NCI-H446 (cell line): ENCODE measurements around the gene EEF1AKMT4.

Experiments
- DNase-seq, 2 experiments: peaks; one replicate each; lab custom pipeline; 2025; lab: John Stamatoyannopoulos, UW

EEF1AKMT4 gene

DNA sequence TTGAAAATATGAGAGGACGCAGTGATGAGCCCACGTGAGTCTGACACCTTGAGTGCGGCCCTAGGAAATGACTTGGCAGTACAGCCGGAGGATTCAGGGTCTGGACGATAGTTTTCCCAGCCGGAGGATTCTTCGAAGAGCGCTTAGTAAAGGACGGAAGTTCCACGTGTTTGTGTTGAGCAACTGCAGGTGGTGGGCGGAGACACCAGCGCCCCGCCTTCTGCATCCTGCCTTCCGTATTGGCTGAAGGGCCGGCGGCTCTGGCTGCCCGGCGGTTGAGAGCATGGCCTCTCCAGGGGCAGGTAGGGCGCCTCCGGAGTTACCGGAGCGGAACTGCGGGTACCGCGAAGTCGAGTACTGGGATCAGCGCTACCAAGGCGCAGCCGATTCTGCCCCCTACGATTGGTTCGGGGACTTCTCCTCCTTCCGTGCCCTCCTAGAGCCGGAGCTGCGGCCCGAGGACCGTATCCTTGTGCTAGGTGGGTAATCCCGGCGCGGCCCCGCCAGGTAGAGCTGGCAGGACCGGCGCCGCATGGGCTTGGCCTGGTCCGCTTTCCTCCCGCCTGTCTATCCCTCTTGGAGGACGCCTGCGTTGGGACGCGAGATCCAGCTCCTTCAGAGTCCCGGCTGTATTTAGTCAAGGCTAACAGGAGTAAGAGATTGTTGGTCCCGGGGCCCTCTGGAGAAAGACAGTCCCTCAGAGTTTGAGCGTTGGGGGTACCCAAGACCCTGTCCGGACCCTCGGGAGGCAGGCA lies at the start of gene EEF1AKMT4:
TSS of gene EEF1AKMT4 (plus strand) at position 261 of the 755 bp plus-strand sequence. CDS start at position 284, 23 bp downstream.
- peak; percentile 97 to 98 for DNase-seq

DNA sequence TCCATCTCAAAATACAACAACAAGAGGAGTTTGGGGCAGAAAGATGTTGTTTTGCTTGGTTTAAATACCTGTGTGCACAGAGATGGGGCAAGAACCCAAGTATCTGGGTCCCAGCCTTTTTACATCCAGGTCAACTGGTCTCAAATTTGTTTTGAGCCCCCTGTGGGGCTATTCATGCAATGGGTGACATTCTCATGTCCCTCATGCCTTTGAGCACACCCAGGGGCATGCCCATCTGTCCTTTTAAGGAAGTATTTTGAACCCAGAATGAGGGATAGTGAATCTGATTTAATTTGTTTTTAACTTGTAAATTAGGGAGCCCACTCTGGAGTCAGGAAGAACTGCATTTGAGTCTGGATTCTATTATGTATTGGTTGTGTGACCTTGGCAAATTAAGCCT lies 48.6 kb upstream of the EEF1AKMT4 start:
- DNase-seq = no peak

DNA sequence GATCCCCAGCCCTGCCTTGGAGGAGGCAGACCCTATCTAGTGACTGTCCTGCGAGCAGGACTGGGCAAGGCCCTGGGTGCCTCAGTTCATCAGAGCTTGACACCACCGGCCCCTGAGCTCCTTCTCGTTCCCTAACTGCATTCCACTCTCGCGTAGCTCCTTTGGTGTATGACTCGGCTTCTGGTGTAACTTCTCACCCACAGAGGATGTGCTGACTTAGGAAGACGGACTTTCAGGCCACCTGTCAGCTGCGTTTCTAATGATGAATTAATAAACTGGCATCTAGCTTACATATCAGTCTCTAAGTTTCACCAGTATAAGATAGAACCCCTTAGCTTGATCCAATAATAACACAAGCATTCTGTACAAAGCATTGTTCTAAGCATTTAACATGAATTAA lies 45.9 kb upstream of the EEF1AKMT4 start:
- no peak for DNase-seq

DNA sequence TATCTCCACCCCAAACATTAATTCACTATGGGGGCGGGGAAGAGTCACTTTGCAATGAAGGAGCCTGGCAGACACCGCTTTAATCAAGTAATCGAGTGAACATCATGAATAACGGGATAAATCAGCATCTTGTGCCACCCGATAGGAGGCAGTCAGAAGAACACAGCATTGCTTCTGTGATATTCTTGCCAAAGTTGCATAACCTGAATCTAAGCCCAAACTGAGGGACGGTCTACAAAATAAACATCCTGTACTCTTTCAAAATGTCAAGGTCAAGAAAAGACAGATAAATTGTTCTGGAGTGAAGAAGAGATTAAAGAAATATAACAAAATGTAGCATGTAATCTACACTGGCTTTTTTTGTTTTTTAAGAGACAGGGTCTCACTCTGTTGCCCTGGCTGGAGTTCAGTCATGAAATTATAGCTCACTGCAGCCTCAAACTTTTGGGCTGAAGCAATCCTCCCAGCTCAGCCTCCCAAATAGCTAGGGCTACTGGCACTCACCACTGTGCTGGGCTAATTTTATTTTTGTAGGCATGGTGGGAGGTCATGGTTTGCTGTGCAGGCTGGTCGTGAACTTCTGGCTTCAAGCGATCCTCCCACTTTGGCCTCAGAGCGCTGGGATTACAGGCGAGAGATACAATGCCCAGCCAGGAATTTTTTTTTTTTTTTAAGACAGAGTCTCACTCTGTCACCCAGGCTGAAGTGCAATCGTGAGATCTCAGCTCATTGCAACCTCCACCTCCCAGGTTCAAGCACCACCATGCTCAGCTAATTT lies 40.1 kb upstream of the EEF1AKMT4 start:
- no peak for DNase-seq

DNA sequence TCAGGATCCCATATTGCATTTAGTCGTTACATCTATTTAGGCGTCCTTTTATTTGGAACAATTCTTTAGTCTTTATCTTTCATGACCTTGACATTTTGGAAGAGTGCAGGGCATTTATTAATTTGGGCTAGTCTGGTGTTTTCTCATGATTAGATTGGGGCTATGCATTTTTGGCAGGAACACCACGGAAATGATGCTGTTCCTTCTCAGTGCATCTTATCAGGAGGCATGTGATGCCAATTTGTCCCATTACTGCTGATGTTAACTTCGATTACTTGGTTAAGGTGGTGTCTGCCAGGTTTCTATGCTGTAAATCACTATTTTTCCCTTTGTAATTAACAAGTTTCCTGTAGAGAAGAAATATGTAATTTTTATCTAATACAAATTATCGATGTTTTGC lies 38.2 kb upstream of the EEF1AKMT4 start:
- no peak for DNase-seq

DNA sequence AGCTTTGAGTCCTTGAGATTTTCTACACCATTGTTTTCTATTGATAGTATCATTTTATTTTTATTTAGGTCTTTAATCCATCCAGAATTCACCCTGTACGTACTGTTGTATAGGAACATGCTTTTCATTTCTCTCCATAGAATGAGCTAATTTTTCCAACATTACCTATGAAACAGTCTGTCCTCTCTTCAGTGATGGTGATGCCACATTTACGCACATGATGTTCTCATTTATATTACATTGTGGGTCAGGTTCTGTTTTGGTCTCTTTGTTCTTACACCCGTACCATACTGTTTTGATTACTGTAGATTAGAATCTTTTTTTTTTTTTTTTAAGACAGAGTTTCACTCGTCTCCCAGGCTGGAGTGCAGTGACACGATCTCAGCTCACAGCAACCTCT lies 37.8 kb upstream of the EEF1AKMT4 start:
- DNase-seq = no peak

DNA sequence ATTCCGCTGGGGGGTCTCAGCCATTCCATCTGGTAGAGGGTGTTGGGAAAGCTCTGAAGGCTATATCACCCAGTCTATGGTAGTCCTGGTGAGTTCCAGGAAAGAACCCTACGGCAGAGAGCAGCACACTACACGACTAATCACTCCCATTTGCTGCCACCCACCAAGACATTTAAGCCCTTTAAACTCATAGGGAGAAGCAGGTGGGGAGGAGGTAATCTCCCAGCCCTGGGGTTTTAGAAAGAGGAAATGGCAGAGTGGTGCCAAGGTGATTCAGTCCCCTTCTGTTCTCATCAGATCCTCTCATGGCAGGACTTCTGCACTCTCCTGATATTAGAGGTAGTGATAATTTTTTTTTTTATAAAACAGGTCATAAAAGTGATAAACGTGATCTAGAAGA lies 30.7 kb upstream of the EEF1AKMT4 start:
- DNase-seq = no peak

DNA sequence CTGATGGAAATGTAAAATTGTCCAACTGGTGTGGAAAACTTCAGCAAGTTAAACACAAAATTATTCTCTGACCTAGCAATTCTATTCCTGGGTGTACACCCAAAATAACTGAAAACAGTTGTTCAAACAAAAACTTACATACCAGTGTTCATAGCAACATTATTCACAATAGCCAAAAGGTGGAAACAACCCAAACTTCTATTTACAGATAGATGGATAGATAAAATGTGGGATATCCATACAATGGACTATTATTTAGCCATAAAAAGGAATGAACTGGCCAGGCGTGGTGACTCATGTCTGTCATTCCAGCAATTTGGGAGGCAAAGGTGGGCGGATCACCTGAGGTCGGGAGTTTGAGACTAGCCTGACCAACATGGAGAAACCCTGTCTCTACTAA lies 27.0 kb upstream of the EEF1AKMT4 start:
- no peak for DNase-seq

DNA sequence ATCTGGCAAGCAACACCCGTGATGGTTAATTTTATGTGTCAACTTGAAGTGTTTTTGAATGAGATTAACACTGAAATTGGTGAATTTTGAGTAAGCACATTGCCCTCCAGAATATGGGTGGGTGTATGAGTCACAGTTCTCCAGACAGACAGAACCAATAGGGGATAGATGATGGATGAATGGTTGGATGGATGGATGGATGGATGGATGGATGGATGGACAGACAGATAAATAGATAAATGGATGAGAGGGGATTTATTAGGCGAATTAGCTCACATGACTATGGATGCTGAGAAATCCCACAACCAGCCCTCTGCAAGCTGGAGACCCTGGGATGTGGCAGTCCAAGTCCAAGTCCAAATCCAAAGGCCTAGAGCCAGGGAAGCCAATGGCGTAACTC lies 25.5 kb upstream of the EEF1AKMT4 start:
- DNase-seq = no peak

DNA sequence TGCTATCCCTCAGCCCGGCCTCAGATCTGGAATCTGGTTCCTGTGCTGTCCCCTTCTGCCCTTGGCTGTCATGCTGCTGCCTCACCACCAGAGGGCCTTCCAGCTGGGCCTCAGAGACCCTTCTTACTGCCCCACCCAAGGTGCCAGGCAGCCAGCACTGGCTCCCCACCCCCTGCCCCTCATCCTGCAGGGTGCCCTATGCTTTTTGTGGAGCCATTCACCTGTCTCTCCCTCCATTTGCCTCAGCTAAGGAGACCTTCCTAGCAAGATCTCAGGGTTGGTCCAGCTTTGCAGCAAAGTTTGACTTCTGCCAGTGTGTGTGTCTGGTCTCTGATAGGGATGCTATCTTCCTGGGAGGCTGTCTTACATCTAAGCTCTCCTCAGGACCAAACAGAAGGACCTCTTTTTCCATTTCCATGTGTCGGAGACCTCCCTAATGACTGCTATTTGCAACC lies 22.0 kb upstream of the EEF1AKMT4 start:
- peak in 1 of 2 experiments; percentile 41 for DNase-seq

DNA sequence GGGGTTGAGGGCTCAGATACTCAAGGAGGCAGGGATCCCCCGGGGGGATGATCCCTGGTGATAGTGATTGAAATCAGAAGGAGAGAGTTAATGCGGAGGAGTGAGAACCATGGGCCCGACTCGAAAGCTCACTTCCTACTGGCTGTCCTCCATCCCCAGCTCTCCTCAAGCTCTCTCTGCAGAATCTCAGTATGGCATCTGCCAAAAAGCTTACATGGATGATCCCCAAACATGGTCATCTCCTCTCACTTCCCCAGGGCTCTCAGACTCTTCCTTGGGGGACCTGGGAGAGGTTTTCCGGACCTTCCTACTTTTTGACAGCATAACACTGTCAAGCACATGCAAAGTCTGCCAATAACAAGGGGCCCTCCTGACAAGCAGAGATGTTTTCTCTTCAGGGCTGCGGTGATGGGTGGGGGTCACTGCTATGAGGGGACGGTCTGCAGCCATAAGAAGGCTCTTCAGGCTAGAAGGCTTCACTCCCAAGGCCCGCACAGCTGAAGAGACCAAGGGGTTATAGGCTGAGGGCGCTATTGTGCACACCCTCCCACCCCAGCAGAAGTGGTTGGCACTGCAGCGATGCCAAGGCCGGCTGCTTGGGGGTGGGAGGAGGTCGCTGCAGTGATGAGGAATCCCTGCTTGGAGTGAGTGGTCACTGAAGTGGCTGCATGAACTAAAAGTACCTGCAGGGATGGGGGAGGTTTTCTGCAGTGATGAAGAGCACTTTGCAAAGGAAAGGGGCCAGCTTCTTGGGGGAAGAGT lies 20.9 kb upstream of the EEF1AKMT4 start:
- DNase-seq = no peak

DNA sequence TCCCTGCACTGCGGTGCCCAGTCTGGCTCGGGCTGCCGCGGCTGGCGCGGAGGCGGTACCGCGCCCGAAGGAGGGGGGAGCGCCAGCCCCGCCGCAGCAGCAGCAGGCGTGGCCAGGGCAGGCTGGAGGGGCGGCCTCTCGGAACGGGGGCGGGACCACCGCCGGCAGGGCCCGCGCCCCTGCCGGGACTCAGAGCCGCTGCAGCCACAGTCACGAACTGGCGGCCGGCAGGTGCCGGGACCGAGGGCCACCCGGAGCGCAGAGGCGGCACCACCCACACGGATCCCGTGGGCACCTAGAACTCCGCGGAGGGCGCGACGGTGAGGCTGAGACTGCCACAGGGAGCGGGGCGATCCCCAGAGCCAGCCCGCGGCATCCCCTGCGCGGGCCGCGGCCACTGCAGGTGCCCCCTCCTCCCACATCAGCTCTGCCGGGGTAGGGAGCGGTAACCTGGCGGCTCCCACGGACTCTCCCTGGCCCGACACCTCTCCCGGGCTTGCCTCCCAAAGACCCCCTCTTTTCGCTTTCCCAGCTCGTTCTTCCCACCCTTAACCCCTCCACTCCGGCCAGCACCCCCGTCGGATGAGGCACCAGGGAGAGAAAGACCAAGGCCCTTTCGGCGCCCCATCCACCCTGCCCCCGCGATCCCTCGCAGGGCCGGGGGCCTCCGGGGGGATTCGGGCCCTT lies 19.9 kb upstream of the EEF1AKMT4 start, which contains the start of gene VWA5B2:
TSS of gene VWA5B2 (plus strand) at position 192 of the 687 bp plus-strand sequence. CDS start 944 bp downstream, outside the sequence.
- peak; percentile 50 to 81 for DNase-seq

DNA sequence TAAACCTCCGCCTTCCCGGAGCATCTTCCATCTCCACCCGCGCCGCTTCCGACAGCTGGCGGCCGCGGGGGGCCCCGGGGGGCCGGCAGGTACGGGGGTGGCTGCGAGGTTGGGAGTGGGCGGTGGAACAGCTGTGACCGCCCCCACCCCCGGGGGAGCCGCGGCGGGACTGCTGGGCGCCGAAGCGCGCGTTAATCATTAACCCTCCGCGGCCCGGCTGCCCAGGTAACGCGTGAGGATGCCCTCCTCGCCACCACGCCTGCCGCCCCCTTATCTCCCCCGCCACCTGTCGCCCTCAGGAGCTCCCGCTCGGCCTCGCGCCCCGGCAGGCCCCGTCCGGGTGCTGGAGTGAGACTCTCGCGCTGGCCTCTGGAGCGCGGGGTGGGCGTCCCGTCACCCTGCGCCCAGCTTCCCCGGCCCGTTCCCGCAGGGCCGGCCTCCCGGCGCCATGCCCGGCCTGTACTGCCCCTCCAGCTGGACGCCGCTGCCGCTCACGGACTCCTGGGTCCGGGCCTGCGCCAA lies 19.3 kb upstream of the EEF1AKMT4 start:
- DNase-seq = no peak

DNA sequence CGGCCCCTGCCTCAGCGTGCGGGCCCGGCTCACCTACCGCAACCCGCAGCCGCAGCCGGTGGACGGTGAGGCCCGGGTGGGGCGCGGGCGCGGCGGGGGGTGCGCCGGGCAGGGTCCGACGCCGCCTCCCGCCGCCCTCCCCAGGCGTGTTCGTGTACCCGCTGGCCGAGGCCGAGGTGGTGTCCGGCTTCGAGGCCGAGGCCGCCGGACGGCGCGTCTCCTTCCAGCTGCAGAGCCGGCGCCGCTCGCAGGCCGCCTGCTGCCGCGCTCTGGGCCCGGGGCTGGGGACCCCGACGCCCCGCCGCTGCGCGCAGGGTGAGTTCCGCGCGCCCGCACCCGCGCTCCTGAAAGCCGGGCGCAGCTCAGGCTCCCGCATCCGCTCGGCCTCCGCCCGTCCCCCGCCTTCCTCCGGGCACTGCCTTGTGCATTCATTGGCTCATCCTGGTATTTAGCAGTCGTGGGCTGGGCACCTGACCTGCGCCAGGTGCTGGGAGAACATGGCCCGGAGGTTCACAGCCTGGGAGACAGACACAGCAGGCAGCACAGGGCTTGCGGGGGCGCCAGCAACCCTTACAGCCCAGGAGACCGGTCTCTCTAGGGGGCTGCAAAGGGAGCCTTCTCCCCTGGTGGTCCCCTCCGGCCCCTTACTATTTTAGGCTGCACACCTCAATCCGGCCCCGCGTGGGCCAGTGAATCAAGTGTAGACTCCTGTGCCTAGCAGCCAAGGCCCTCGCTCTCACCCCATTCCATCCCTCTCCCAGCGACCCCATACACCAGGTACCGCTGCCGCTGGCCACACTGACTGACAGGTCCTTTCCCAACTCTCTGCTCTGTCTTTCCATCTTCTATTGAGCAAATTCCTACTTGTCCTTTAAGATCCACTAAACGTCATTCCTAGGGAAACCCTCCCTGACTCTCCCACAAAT lies 18.6 kb upstream of the EEF1AKMT4 start:
- no peak for DNase-seq

DNA sequence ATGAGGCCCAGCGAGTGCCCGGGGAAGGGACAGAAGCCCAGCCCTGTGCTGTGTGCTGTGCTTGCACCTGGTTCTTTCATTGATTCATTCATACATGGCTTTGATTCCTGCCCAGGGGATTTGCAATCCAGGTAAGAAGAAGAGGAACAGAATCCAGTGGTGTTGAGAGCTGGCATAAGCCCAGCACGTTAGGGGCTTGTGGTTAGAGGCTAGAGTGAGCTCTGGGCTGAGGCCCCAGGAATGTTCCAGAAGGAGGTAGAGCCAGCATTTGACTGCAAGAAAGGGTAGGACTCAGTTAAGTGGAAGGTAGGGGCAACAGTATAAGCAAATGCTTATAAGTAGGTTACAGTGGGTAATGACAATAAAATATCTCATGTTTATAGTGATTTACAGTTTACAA lies 17.8 kb upstream of the EEF1AKMT4 start:
- no peak for DNase-seq

DNA sequence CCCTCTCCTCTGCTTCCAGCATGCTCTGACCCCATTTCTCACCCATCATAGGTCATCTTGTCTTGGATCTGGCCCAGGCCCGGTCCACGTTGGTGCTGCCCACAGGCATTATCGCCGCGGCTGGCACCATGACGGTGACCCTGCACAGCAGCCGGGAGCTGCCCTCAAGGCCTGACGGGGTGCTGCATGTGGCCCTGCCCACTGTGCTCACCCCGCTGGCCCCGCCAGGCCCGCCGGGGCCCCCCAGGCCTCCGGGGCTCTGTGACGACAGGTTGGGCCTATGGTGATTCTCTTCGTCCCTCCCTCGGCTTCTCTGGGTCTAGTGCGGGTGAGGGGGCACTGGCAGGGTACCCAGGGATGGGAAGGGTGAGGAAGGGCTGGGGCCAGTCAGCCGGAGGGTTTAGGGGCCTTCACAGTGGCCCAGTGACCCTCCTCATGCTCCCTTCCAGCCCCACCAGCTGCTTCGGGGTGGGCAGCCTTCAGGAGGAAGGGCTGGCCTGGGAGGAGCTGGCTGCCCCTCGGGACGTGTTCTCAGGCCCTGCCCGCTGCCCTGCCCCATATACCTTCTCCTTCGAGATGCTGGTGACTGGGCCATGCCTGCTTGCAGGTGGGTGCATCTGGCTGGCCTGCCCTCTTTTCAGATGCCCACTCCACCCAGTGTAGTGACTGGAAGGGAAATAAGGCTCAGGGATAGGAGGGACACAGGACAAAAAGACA lies 16.2 kb upstream of the EEF1AKMT4 start:
- DNase-seq = no peak

DNA sequence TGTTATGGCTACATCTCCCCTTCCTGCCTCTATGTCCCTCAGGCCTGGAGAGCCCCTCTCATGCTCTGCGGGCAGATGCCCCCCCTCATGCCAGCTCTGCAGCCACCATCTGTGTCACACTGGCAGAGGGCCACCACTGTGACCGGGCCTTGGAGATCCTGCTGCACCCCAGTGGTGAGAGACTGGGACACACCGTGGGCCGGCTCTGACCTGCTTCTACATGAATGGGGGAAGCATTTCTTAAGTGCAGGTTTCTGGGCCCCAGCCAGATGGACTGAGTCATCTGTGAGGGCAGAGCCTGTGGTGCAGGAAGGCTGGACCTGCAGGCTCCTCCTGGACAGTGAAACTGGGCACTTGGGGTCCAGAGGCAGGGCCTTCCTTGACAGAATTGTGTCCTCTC lies 15.2 kb upstream of the EEF1AKMT4 start:
- DNase-seq = peak in 1 of 2 experiments; percentile 33

DNA sequence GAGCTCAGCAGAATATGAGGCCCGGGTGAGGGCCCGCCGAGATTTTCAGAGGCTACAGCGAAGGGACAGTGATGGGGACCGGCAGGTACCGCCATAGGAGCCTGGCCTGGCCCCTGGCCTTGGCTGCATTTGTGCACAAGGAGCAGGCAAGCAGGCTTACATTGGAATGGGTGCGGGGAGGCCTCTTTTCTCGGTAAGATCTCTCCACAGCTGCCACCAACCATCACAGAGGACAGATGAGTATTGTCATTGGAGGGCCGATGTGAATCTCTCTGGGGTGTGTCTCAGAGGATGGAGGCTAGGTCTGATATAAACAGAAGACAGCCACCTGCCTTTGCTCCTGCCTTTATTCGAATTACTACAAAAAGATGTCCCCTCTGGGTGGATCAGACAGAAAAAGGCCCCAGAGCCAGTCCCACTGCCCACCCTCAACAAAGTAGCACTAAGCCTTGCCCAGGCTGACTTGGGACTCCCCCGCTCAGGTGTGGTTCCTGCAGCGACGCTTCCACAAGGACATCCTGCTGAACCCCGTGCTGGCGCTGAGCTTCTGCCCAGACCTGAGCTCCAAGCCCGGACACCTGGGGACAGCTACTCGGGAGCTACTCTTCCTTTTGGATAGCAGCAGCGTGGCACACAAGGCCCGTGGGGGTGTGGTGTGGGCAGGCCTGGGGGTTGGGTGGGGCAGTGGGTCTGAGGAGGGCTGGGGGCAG lies 14.6 kb upstream of the EEF1AKMT4 start:
- DNase-seq = no peak
